ENCODE results near the gene CCAR1. TPM values are rescaled to one million over a fixed set of nuclear protein-coding genes. Genes with fewer than 3 reads are reported as not detected.

Gene CCAR1, protein sequence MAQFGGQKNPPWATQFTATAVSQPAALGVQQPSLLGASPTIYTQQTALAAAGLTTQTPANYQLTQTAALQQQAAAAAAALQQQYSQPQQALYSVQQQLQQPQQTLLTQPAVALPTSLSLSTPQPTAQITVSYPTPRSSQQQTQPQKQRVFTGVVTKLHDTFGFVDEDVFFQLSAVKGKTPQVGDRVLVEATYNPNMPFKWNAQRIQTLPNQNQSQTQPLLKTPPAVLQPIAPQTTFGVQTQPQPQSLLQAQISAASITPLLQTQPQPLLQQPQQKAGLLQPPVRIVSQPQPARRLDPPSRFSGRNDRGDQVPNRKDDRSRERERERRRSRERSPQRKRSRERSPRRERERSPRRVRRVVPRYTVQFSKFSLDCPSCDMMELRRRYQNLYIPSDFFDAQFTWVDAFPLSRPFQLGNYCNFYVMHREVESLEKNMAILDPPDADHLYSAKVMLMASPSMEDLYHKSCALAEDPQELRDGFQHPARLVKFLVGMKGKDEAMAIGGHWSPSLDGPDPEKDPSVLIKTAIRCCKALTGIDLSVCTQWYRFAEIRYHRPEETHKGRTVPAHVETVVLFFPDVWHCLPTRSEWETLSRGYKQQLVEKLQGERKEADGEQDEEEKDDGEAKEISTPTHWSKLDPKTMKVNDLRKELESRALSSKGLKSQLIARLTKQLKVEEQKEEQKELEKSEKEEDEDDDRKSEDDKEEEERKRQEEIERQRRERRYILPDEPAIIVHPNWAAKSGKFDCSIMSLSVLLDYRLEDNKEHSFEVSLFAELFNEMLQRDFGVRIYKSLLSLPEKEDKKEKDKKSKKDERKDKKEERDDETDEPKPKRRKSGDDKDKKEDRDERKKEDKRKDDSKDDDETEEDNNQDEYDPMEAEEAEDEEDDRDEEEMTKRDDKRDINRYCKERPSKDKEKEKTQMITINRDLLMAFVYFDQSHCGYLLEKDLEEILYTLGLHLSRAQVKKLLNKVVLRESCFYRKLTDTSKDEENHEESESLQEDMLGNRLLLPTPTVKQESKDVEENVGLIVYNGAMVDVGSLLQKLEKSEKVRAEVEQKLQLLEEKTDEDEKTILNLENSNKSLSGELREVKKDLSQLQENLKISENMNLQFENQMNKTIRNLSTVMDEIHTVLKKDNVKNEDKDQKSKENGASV
- 51.4 and 58.1 TPM in 2 replicates for polyA plus RNA-seq
- polyA minus RNA-seq, result 92.8 and 101 TPM in 2 replicates

DNA sequence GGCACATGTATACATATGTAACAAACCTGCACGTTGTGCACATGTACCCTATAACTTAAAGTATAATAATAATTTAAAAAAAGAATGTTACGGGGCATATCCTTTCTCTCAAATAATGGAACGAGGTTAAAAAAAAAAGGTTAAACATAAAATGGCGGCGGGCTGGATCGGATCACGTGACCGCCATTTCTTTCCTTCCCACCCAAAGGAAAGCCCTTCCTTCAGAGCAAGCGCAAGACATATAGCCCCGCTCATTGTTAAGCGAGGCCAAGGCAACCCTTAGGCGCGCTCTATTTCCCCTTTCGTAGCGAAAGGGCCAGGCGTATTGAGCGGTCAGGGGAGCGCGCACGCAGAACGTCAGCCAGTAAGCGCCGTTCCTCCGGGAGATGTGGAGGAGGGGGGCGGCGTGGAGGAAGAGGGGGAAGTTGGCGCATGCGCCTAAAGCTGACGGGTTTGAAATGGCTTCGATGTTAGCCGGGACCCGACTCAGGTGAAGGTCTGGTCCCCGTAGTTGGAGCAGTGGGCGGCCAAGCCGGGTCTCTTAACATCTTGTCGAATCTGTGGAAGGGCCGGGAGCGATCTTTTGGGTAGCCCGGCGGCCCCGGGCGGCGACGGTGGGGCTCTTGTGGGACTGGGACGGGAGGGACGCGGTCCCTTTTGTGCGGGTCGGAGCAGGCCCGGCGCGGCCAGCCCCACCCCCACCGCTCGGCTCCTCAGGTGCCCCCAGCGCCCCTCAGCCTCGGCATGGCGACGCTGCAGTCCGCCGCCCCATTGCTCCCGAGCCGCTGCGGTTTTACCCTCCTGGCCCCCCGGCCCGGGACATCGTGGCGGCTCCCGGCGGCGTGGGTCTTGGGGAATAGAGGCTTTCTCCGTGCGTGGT, at the start of gene CCAR1:
TSS of gene CCAR1 (plus strand) at position 447 of the 880 bp plus-strand sequence. CDS start 1,266 bp downstream, outside the sequence.
- no peaks in the 10 kb centered on the region for H3F3A ChIP-seq (ENCODE audit: insufficient read depth, low read length, poor library complexity, severe bottlenecking)
- peak within 1 kb of the TSS; percentile 84 for H2AFZ ChIP-seq (ENCODE audit: low read depth, low read length)

More for the DNA sequence above, at the start of gene CCAR1:
- Histone ChIP-seq H3K4me2 (ENCODE audit: low read length) (peak within 1 kb of the TSS; percentile 94), H3K9me2 (ENCODE audit: insufficient read depth, low read length) (no peaks in the 10 kb centered on the region), H3K4me3 (ENCODE audit: low read length) (peak within 1 kb of the TSS; percentile 98), H4K20me1 (ENCODE audit: insufficient read depth) (no peaks in the 10 kb centered on the region), H3K9ac (ENCODE audit: low read length) (peak within 1 kb of the TSS; percentile 98), H3K27me3 (ENCODE audit: insufficient read depth, low read depth, low read length) (no peaks in the 10 kb centered on the region), H3K9me3 (ENCODE audit: low read length) (no peaks in the 10 kb centered on the region), H3K27ac (ENCODE audit: low read length) (peak within 1 kb of the TSS; percentile 95), H3K79me2 (replicated peaks; ENCODE audit: insufficient read depth, low read length) (peaks cover 35% of the 10 kb centered on the region), H3K36me3 (ENCODE audit: insufficient read depth, low read length) (no peaks in the 10 kb centered on the region)
- TF ChIP-seq POLR2AphosphoS5 (IDR thresholded peaks at IDR 0.05) (peak; percentile 97), EP300 (conservative IDR thresholded peaks at IDR 0.05; ENCODE audit: poor library complexity, severe bottlenecking) (peak; percentile 58), RAD21 (conservative IDR thresholded peaks at IDR 0.05) (peak; percentile 13), MXI1 (conservative IDR thresholded peaks at IDR 0.05; ENCODE audit: poor library complexity, severe bottlenecking) (peak; percentile 77), SMC3 (conservative IDR thresholded peaks at IDR 0.05; ENCODE audit: poor library complexity) (no peak), EZH2 (IDR thresholded peaks at IDR 0.05; ENCODE audit: borderline replicate concordance, insufficient read depth, low read length, poor library complexity, severe bottlenecking) (no peak), TAF1 (IDR thresholded peaks at IDR 0.05; ENCODE audit: low read depth) (peak; percentile 80)
- TF ChIP-seq, protein P1, sequence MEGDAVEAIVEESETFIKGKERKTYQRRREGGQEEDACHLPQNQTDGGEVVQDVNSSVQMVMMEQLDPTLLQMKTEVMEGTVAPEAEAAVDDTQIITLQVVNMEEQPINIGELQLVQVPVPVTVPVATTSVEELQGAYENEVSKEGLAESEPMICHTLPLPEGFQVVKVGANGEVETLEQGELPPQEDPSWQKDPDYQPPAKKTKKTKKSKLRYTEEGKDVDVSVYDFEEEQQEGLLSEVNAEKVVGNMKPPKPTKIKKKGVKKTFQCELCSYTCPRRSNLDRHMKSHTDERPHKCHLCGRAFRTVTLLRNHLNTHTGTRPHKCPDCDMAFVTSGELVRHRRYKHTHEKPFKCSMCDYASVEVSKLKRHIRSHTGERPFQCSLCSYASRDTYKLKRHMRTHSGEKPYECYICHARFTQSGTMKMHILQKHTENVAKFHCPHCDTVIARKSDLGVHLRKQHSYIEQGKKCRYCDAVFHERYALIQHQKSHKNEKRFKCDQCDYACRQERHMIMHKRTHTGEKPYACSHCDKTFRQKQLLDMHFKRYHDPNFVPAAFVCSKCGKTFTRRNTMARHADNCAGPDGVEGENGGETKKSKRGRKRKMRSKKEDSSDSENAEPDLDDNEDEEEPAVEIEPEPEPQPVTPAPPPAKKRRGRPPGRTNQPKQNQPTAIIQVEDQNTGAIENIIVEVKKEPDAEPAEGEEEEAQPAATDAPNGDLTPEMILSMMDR (IDR thresholded peaks at IDR 0.05; ENCODE audit: poor library complexity, severe bottlenecking), result peak; percentile 14
- TF ChIP-seq, protein P2, sequence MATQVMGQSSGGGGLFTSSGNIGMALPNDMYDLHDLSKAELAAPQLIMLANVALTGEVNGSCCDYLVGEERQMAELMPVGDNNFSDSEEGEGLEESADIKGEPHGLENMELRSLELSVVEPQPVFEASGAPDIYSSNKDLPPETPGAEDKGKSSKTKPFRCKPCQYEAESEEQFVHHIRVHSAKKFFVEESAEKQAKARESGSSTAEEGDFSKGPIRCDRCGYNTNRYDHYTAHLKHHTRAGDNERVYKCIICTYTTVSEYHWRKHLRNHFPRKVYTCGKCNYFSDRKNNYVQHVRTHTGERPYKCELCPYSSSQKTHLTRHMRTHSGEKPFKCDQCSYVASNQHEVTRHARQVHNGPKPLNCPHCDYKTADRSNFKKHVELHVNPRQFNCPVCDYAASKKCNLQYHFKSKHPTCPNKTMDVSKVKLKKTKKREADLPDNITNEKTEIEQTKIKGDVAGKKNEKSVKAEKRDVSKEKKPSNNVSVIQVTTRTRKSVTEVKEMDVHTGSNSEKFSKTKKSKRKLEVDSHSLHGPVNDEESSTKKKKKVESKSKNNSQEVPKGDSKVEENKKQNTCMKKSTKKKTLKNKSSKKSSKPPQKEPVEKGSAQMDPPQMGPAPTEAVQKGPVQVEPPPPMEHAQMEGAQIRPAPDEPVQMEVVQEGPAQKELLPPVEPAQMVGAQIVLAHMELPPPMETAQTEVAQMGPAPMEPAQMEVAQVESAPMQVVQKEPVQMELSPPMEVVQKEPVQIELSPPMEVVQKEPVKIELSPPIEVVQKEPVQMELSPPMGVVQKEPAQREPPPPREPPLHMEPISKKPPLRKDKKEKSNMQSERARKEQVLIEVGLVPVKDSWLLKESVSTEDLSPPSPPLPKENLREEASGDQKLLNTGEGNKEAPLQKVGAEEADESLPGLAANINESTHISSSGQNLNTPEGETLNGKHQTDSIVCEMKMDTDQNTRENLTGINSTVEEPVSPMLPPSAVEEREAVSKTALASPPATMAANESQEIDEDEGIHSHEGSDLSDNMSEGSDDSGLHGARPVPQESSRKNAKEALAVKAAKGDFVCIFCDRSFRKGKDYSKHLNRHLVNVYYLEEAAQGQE (IDR thresholded peaks at IDR 0.05; ENCODE audit: borderline replicate concordance), result peak; percentile 79

Data from neural cell (in vitro differentiated cells).